Embryonic facial prominence (tissue), 1 donor: ENCODE results near the gene SLC22A12.

Experiments
- DNase-seq: peaks from one replicate; pipeline ENCODE4 v3.0.0-alpha.2; 2016; ENCODE audit errors: extremely low spot score

The SLC22A12 gene

GRCh38 chr11:64604458-64605243 is 13.6 kb downstream of the SLC22A12 start:
- no peak for DNase-seq

GRCh38 chr11:64605244-64605560 is 14.2 kb downstream of the SLC22A12 start:
- DNase-seq: no peak

- DNase-seq: no peak
These were observed 14.9 kb downstream of the SLC22A12 start for GRCh38 chr11:64605656-64606585.

- no peak for DNase-seq
These were observed 15.9 kb downstream of the SLC22A12 start for GRCh38 chr11:64606796-64607380.

- DNase-seq: no peak
These were observed 16.5 kb downstream of the SLC22A12 start for GRCh38 chr11:64607381-64607985.

GRCh38 chr11:64608046-64608445 is 17.0 kb downstream of the SLC22A12 start:
- DNase-seq: no peak

- DNase-seq: no peak
These were observed 17.6 kb downstream of the SLC22A12 start for GRCh38 chr11:64608636-64609035.

- DNase-seq: no peak
These were observed 18.5 kb downstream of the SLC22A12 start for GRCh38 chr11:64609436-64610047.

GRCh38 chr11:64610596-64610995 is 19.6 kb downstream of the SLC22A12 start:
- DNase-seq: no peak

GRCh38 chr11:64611176-64611575 is 20.2 kb downstream of the SLC22A12 start:
- DNase-seq: no peak

- no peak for DNase-seq
These were observed 21.0 kb downstream of the SLC22A12 start for GRCh38 chr11:64611869-64612646.

- no peak for DNase-seq
These were observed 22.6 kb downstream of the SLC22A12 start for GRCh38 chr11:64613648-64614047.

GRCh38 chr11:64614917-64615316 is 23.9 kb downstream of the SLC22A12 start:
- no peak for DNase-seq

- DNase-seq: no peak
These were observed 25.8 kb downstream of the SLC22A12 start for GRCh38 chr11:64616817-64617216.

GRCh38 chr11:64619196-64619595 is 28.2 kb downstream of the SLC22A12 start:
- DNase-seq: no peak

GRCh38 chr11:64619811-64620380 is 28.9 kb downstream of the SLC22A12 start:
- DNase-seq: no peak

- DNase-seq: peak; percentile 81
These were observed 29.5 kb downstream of the SLC22A12 start for GRCh38 chr11:64620381-64620971.

GRCh38 chr11:64621283-64622019 is 30.4 kb downstream of the SLC22A12 start:
- DNase-seq: no peak

GRCh38 chr11:64622681-64623080 is 31.7 kb downstream of the SLC22A12 start:
- DNase-seq: no peak
